ENCODE measurements around the gene TRIM52. TPM values are rescaled to one million over a fixed set of nuclear protein-coding genes. Genes with fewer than 3 reads are reported as not detected.
"Not testable (repeated sequence)": the region's sequence is repeated elsewhere in the genome, so short reads cannot be mapped to it uniquely, and the experiment has no call there.

TRIM52 gene
- total RNA-seq (10 to 100 TPM; 62.7 to 64.2 TPM), polyA plus RNA-seq (10 to 100 TPM; 23.6 to 36.3 (median 32.8) TPM), total RNA-seq (39.3 to 125 (median 80.8) reads per million in 6 experiments)

DNA sequence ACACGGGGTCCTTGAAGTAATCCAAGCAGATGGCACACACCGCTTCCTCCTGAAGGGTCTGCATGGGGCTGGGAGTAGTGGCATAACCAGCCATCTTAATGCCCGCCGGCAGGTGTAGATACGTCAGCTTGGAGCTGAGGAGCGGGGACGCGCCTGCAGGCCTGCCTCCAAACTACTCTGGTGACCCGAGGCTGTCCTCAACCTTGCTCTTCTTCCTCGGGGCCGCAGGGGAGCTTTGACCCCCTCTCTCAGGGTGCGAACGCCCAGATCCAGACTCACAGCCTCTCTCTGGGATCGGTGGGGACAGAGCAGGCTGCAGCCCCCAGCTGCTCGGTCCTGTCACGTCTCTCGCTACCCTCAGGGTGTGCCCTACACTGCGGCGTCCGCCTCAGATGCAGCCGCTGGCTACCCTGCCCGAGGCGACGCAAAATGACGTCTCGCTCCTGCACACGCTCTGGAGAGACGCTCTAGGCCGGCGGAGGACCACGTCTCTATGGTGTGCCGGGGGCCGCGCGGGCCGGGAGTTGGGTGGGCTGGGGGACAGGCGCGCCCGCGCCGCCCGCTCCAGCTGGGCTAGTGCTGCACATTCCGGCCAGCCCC, at the start of gene TRIM52:
Gene TRIM52, minus strand, starts transcription at position 424 of the 600 bp plus-strand sequence. Its CDS starts 330 bp downstream, at position 94.
- no peaks in the 10 kb centered on the region for H3K27me3 Mint-ChIP-seq
- peak within 1 kb of the TSS; percentile 93 to 99 (median 98) for H3K27ac Mint-ChIP-seq
- no peaks in the 10 kb centered on the region for H3K9me3 Mint-ChIP-seq
- ATAC-seq = peak; percentile 82 to 83
- DNase-seq = peak; percentile 84 to 95 (median 88)
- H3K4me3 Mint-ChIP-seq = peak within 1 kb of the TSS; percentile 88 to 99 (median 98)
- POLR2A ChIA-PET = interaction anchor here (0.7 to 9.8 kb wide), 23 partner anchors 16 to 1640 kb away, joined by 3 to 284 read pairs (median 7); partner anchors contain the start of genes HNRNPH1, MGAT1, RACK1 and TRIM41
- H3K36me3 Mint-ChIP-seq = peaks cover 0 to 31% (median 1%) of the 10 kb centered on the region in 3 donors
- peaks cover 32 to 53% (median 51%) of the 10 kb centered on the region in 4 donors for H3K4me1 Mint-ChIP-seq

- not testable (repeated sequence) for H3K4me3 Mint-ChIP-seq, DNase-seq, H3K36me3 Mint-ChIP-seq, H3K9me3 Mint-ChIP-seq, H3K27me3 Mint-ChIP-seq, ATAC-seq
- H3K27ac Mint-ChIP-seq = peak overlapping the region in 3 of 10 donors; percentile 27 to 57 (median 29)
- POLR2A ChIA-PET = interaction anchor here (1.4 kb wide), 1 partner anchor 26 kb away, joined by 5 read pairs; the partner anchor contains the start of gene TRIM52
- H3K4me1 Mint-ChIP-seq = peaks cover 2 to 16% (median 4%) of the 10 kb centered on the region in 4 donors
Measured at GRCh38 chr5:181287331-181287730, 26.4 kb upstream of the TRIM52 start.

DNA sequence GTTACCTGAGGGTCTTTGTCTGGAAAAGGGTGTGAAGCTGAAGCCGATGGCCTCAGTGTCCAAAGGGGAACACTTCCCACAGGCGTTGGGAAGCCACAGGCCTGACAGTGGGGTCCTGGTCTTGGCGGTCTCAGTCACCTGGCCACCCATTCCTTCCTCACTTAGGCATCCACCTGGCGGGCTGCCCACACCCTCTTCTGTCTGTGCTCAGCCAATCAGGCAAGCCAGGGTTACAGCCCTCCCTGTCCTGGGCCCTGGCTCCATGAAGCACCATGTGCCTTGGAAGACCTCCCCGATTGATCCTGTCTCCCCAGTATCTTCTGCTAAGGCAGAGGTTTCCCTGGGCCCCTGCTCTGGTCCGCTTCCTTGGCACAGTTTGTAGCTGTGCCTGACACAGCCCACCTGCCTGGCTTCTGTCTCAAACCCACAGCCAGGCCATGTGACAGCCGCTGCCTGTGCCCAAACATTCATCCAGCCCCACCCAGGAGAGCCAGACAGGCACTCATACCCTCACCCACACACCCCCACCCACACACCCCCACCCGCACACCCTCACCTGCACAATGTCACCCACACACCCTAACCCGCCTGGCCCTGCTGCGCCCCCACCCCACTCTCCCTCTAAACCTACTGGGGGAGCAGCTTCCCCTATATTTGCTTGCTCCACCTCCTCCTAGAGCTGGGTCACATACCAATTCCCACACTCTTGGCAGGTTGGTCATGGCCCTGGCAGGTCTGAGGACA, 25.2 kb upstream of the TRIM52 start:
- H3K9me3 Mint-ChIP-seq, H3K27me3 Mint-ChIP-seq, H3K36me3 Mint-ChIP-seq, H3K27ac Mint-ChIP-seq, ATAC-seq, DNase-seq, H3K4me3 Mint-ChIP-seq: not testable (repeated sequence)
- POLR2A ChIA-PET = interaction anchor here (0.6 to 1.4 kb wide), 2 partner anchors 24 to 635 kb away, joined by 3 to 5 read pairs; partner anchors contain the start of gene TRIM52
- peaks cover 2 to 16% (median 5%) of the 10 kb centered on the region in 4 donors for H3K4me1 Mint-ChIP-seq

DNA sequence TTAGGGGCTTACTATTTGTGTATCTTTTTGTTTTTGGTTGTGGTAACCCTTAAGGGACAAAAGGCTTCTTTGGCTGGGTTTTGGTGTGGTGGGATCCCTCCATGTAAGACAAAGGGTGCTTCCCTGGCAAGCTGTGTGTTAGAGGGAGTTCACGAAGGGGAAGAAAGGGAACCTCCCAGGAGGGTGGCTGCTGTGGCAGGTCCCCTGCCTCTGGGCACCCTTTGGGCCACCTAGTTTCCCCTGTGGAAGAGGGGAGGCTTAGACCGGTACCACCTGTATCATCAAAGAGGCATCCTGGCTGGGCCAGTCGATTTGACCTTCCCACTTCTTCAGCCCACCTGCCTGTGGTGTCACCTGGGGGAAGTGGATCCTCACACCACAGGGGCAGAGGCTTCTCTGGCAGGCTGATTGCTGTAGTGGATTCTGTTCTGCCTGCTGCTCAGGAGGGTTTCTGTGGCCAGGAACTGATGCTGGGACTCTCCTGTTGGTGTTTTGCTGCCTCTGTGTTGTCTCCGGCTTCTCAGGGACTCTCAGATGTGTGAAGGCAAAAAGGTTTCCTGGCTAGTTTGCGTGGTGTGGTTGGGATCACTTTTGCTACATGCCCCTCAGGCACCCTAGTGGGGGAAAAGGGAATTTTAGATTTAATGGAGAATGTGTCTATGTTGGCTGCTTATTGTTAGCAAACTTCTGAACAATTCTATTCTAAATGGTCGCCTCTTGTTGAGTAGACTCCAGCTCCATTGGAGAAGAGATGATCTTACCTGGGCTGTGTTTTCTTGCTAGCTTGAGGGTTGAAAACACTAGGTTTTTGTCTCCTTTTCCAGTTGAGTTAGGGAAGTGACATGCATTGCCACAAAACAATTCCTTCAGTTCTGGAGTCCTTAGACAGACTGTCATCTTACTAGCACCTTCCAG, 23.2 kb upstream of the TRIM52 start:
- H3K4me3 Mint-ChIP-seq, H3K27me3 Mint-ChIP-seq, H3K36me3 Mint-ChIP-seq, H3K9me3 Mint-ChIP-seq, POLR2A ChIA-PET, ATAC-seq: not testable (repeated sequence)
- DNase-seq = peak in 1 of 10 donors; percentile 15
- H3K27ac Mint-ChIP-seq = peak overlapping the region in 5 of 10 donors; percentile 29 to 76 (median 68)
- peaks cover 2 to 16% (median 5%) of the 10 kb centered on the region in 4 donors for H3K4me1 Mint-ChIP-seq

- POLR2A ChIA-PET = no interaction called here
- no peak overlapping the region for H3K4me3 Mint-ChIP-seq
- H3K9me3 Mint-ChIP-seq = no peaks in the 10 kb centered on the region
- DNase-seq (no peak), ATAC-seq (no peak)
- H3K36me3 Mint-ChIP-seq = peaks cover 0 to 3% (median 0%) of the 10 kb centered on the region in 3 donors
- peaks cover 2 to 16% (median 5%) of the 10 kb centered on the region in 4 donors for H3K4me1 Mint-ChIP-seq
- peak overlapping the region in 2 of 10 donors; percentile 17 to 68 for H3K27ac Mint-ChIP-seq
- H3K27me3 Mint-ChIP-seq = no peaks in the 10 kb centered on the region
Measured at GRCh38 chr5:181283347-181283746, 22.4 kb upstream of the TRIM52 start.

DNA sequence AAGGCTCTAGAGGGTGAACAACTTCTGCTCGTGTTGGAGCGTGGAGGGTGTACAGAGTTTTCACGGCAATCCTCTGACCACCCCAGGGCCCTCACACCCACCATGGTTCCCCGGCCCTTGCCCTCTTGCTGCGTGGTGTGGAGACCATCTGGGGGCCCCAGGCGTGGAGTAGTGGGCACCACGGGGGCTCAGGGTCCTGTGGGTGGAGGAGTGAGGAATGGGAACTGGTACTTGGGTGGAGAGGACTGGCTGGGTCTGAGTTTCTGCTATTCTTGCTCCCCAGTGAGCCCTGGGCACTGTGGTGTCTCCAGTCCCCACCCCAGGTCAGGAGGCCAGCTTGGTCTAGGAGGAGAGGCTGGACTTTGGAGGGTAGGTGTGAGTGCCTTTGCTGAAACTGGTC, 21.9 kb upstream of the TRIM52 start:
- DNase-seq (no peak), ATAC-seq (no peak)
- Mint-ChIP-seq H3K4me1 (peaks cover 2 to 12% (median 5%) of the 10 kb centered on the region in 4 donors), H3K9me3 (no peaks in the 10 kb centered on the region), H3K36me3 (peaks cover 0 to 3% (median 0%) of the 10 kb centered on the region in 3 donors), H3K4me3 (no peak overlapping the region), H3K27me3 (no peaks in the 10 kb centered on the region), H3K27ac (peak overlapping the region in 1 of 10 donors; percentile 68)
- POLR2A ChIA-PET = no interaction called here

GRCh38 chr5:181282415-181282814, 21.5 kb upstream of the TRIM52 start:
- H3K27me3 Mint-ChIP-seq, ATAC-seq, POLR2A ChIA-PET, H3K36me3 Mint-ChIP-seq, H3K9me3 Mint-ChIP-seq, H3K4me1 Mint-ChIP-seq, DNase-seq, H3K27ac Mint-ChIP-seq, H3K4me3 Mint-ChIP-seq: not testable (repeated sequence)

- ATAC-seq (no peak), DNase-seq (no peak)
- Mint-ChIP-seq H3K36me3 (peaks cover 0 to 2% (median 0%) of the 10 kb centered on the region in 3 donors), H3K4me1 (peaks cover 2 to 6% (median 3%) of the 10 kb centered on the region in 4 donors), H3K27me3 (no peaks in the 10 kb centered on the region), H3K27ac (no peak overlapping the region), H3K9me3 (no peaks in the 10 kb centered on the region), H3K4me3 (no peak overlapping the region)
- POLR2A ChIA-PET = no interaction called here
Measured at GRCh38 chr5:181281984-181282316, 21.0 kb upstream of the TRIM52 start.

DNA sequence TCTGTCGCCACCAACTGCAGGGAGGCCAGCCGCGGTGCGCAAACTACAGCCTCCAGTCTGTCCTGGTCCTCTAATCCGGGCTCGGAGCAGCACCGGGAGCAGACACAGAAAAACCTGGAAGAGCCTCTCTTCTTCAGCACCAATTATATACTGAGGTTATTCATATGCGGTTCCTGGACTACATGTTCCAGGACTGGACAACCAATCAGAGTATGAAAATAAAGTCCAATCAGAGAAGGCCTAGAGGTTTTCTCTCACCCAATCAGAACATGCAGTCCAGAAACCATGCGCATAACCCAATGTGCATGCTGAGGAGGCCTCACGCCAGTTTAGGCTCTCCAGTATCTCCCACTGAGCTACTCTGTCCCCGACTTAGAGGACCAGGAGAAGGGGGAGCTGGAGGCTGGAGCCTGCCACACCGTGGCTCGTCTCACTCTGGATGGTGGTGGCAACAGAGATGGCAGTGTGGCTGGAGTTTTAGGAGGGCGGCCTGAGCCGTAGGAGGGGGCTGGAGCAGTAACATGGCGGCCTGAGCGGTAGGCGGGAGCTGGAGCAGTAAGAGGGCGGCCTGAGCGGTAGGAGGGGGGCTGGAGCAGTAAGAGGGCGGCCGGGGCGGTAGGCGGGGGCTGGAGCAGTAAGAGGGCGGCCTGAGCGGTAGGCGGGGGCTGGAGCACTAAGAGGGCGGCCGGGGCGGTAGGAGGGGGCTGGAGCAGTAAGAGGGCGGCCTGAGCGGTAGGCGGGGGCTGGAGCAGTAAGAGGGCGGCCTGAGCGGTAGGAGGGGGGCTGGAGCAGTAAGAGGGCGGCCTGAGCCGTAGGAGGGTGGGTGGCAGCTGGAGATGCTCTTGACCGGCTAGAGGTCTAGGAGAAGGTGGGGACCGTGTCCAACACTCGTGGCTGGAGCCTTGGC, 20.4 kb upstream of the TRIM52 start:
- no peak overlapping the region for H3K27ac Mint-ChIP-seq
- ATAC-seq = no peak
- H3K36me3 Mint-ChIP-seq = no peaks in the 10 kb centered on the region
- H3K4me1 Mint-ChIP-seq = peaks cover 0 to 6% (median 3%) of the 10 kb centered on the region in 4 donors
- H3K4me3 Mint-ChIP-seq = no peak overlapping the region
- H3K27me3 Mint-ChIP-seq = no peaks in the 10 kb centered on the region
- POLR2A ChIA-PET = no interaction called here
- DNase-seq = no peak
- no peaks in the 10 kb centered on the region for H3K9me3 Mint-ChIP-seq

DNA sequence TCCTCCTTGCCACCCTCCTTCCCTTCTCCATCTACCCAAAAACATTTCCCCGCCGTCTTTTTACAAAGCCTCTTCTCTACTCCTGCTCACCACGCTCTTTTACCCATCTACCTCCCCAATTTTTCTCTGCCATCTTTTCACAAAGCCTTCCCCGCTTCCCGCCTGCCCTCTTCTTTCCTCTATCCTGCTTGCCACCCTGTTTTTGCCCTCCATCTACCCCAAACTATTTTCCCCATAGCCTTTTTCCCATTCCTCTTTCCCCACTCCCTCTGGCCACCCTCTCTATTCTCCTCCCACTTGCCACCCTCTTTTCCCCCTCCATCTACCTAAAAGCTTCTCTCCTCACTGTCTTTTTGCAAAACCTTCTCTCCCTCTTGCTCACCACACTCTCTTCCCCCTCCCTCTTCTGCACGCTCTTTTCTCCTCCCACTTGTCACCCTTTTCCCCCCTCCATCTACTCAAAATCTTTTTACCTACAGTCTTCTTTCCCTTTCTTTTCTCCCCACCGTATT, 19.4 kb upstream of the TRIM52 start:
- peaks cover 0 to 6% (median 3%) of the 10 kb centered on the region in 4 donors for H3K4me1 Mint-ChIP-seq
- ATAC-seq = no peak

GRCh38 chr5:181273433-181273744, 12.4 kb upstream of the TRIM52 start:
- not testable (repeated sequence) for H3K27me3 Mint-ChIP-seq, H3K9me3 Mint-ChIP-seq, H3K4me1 Mint-ChIP-seq, H3K36me3 Mint-ChIP-seq, H3K27ac Mint-ChIP-seq
- POLR2A ChIA-PET = interaction anchor here (0.6 kb wide), 1 partner anchor 12 kb away, joined by 4 read pairs; no protein-coding TSS in a partner anchor
- peak in 1 of 2 donors; percentile 39 for ATAC-seq
- peak in 2 of 10 donors; percentile 19 to 23 for DNase-seq
- peak overlapping the region in 2 of 10 donors; percentile 30 to 54 for H3K4me3 Mint-ChIP-seq

More for the DNA sequence above, 19.4 kb upstream of the TRIM52 start:
- Mint-ChIP-seq H3K4me3 (no peak overlapping the region), H3K9me3 (no peaks in the 10 kb centered on the region), H3K36me3 (no peaks in the 10 kb centered on the region), H3K27me3 (no peaks in the 10 kb centered on the region), H3K27ac (no peak overlapping the region)
- DNase-seq = no peak
- POLR2A ChIA-PET = no interaction called here
